Activated CD4-positive, alpha-beta memory T cell treated with anti-CD3 and anti-CD28 coated beads for 36 hours (primary cell): Measurements from ENCODE around the gene WDR31. TPM values are rescaled to one million over a fixed set of nuclear protein-coding genes. Genes with fewer than 3 reads are reported as not detected.
"Not testable (repeated sequence)": the region's sequence is repeated elsewhere in the genome, so short reads cannot be mapped to it uniquely, and the experiment has no call there.

Experiments used
- CTCF ChIA-PET: fragments of 350-600 bp; sonication (Branson Sonifier 250); formaldehyde crosslinking; loops from one replicate; lab custom pipeline; 2021; ENCODE audit warnings: antibody characterized with exemption, inconsistent platforms; lab: Charles Lee
- POLR2A ChIA-PET: fragments of 350-600 bp; sonication (Branson Sonifier 250); formaldehyde crosslinking; loops from one replicate; lab custom pipeline; 2021; ENCODE audit warnings: antibody characterized with exemption; lab: Charles Lee
- DNase-seq: peaks from one replicate; pipeline ENCODE4 v3.0.0-alpha.2; 2020
- H3K27ac Mint-ChIP-seq: one replicate; pipeline ENCODE4 v1.8.0; 2021; ENCODE audit warnings: mixed read lengths
- H3K27me3 Mint-ChIP-seq: one replicate; pipeline ENCODE4 v1.8.0; 2021; ENCODE audit warnings: mixed read lengths
- H3K36me3 Mint-ChIP-seq: one replicate; pipeline ENCODE4 v1.8.0; 2021; ENCODE audit warnings: mixed read lengths
- H3K4me1 Mint-ChIP-seq: one replicate; pipeline ENCODE4 v1.8.0; 2021; ENCODE audit warnings: low read depth, mixed read lengths
- H3K4me3 Mint-ChIP-seq: one replicate; pipeline ENCODE4 v1.8.0; 2021; ENCODE audit warnings: mild to moderate bottlenecking, mixed read lengths
- H3K9me3 Mint-ChIP-seq: one replicate; pipeline ENCODE4 v1.8.0; 2021; ENCODE audit warnings: mixed read lengths
- intact Hi-C: fragments of 100-400 bp; cut with micrococcal nuclease; formaldehyde crosslinking; loops from one replicate; pipeline ENCODE4 v1.15.1; 2023
- total RNA-seq, 2 experiments: library from RNA; stranded (reverse); gene quantifications; one replicate each; pipeline ENCODE4 v1.2.3, GENCODE V29; 2021

WDR31 gene
- total RNA-seq, 2 experiments from 2014 or later, result 1.6 to 2.4 TPM

DNA sequence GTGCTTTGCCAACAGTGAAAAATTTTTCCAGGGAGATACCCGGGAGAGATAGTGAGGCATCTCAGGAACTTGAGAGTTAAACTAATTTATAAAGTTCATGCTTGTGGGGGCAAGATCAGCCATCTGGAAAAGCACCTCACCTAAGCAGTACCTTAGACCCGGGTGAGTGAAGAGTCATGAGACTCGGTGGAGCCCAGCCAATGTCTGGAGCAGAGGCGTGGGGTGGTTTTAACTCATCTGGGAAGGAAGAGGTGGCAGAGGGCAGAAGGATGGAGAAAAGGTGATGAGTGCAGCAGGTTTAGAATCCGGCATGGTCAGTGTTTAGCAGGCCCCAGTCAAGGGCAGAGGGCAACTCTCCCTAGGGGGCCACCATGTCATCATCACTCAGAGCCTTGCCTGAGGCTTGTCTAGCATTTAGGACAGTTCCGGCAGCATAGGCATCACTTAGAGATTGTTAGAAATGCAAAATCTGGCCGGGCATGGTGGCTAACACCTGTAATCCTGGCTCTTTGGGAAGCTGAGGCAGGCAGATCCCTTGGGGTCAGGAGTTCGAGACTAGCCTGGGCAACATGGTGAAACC is 32.6 kb downstream of the WDR31 start:
- CTCF ChIA-PET, result no interaction called here
- peaks cover 3% of the 10 kb centered on the region for H3K27me3 Mint-ChIP-seq
- no peak overlapping the region for H3K27ac Mint-ChIP-seq
- no peaks in the 10 kb centered on the region for H3K36me3 Mint-ChIP-seq
- intact Hi-C loops, result loop anchor here (10.0 kb wide), 1 partner anchor 347 kb away; no protein-coding TSS in a partner anchor
- H3K9me3 Mint-ChIP-seq, result no peaks in the 10 kb centered on the region
- no peak for DNase-seq
- no peaks in the 10 kb centered on the region for H3K4me1 Mint-ChIP-seq
- POLR2A ChIA-PET, result no interaction called here
- H3K4me3 Mint-ChIP-seq, result no peak overlapping the region

DNA sequence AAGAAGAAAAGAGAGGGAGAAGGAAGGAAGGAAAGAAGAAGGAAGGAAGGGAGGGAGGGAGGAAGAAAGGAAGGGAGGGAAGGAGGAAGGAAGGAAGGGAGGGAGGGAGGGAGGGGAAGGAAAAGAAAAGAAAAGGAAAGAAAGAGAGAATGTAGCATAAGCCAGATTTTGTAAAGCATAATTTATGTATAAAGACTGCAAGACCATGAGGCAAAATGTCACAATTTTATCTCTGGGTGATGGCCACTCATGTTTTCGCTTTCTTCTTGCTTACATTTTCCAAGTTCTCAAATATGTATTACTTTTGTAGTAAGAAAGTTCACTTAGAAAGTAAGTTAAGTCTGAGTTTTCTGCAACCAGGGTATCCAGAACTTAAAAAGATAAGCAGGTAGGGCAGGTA is 33.5 kb downstream of the WDR31 start:
- ChIA-PET CTCF (no interaction called here), POLR2A (no interaction called here)
- DNase-seq, result no peak
- no peak overlapping the region for H3K27ac Mint-ChIP-seq
- peaks cover 3% of the 10 kb centered on the region for H3K27me3 Mint-ChIP-seq
- no peak overlapping the region for H3K4me3 Mint-ChIP-seq
- intact Hi-C loops, result loop anchor here (10.0 kb wide), 1 partner anchor 348 kb away; no protein-coding TSS in a partner anchor
- H3K9me3 Mint-ChIP-seq, result no peaks in the 10 kb centered on the region
- H3K36me3 Mint-ChIP-seq, result no peaks in the 10 kb centered on the region
- no peaks in the 10 kb centered on the region for H3K4me1 Mint-ChIP-seq

DNA sequence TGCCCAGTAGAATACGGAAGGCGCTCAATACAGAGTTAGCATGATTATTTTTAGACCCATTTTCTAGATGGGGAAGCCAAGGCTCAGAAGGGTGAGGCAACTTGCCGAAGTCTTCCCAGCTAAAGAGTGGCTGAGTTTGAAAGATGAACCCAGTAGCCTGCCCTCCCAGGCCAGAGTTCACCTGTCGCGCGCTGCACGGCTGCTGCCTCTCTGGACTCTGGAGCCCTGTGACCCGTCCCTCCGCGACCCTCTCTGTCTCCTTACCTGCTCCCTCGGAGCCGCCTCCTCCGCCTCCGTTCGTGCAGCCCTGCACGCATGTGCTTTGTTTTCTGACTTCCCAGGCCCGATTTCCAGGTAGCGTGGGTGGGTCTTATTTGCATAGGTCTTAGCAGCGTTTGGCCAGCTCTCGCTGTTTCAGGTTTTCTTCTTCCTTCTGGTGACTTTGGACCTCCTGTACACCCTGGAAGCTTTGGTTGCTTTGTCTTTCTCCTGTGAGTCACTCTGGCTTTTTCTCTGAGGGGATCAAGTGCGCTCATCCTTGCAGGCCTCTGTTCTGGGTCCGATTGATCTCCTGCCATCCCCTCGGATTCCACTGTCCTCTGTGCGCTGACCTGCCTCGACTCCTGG is 37.2 kb downstream of the WDR31 start, which contains the start of gene RNF183:
RNF183 (minus strand) TSS at position 585 of the 627 bp plus-strand sequence. CDS start 5,192 bp downstream, outside the sequence.
- no peak within 1 kb of the TSS for H3K4me3 Mint-ChIP-seq
- no peak for DNase-seq
- no peak within 1 kb of the TSS for H3K27ac Mint-ChIP-seq
- ChIA-PET CTCF (no interaction called here), POLR2A (no interaction called here)
- H3K27me3 Mint-ChIP-seq, result peaks cover 3% of the 10 kb centered on the region
- H3K9me3 Mint-ChIP-seq, result no peaks in the 10 kb centered on the region
- no peaks in the 10 kb centered on the region for H3K36me3 Mint-ChIP-seq
- H3K4me1 Mint-ChIP-seq, result no peaks in the 10 kb centered on the region
- intact Hi-C loops, result loop anchor here (10.0 kb wide), 1 partner anchor 352 kb away; no protein-coding TSS in a partner anchor

DNA sequence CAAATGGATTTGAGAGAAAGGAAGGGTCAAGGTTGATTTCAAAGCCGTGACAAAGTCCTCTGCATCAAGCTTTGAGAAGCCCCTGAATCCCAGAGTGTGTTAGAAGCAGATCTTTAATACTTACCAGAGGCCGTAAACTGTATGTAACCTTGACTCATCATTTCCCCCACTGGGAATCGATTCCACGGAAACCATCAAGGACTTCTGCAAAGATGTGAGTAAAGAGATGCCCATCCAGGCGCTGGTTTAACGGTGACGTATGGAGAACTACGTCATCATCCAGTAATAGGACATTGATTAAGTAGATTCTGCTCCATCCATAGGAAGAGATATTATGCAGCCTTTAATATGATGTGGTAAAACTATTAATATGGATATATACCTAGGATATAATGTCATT is 38.5 kb downstream of the WDR31 start:
- Mint-ChIP-seq H3K27ac (no peak overlapping the region), H3K4me3 (no peak overlapping the region), H3K27me3 (peaks cover 3% of the 10 kb centered on the region), H3K9me3 (no peaks in the 10 kb centered on the region), H3K4me1 (no peaks in the 10 kb centered on the region), H3K36me3 (no peaks in the 10 kb centered on the region)
- intact Hi-C loops, result loop anchor here (10.0 kb wide), 1 partner anchor 353 kb away; no protein-coding TSS in a partner anchor
- no peak for DNase-seq
- ChIA-PET POLR2A (no interaction called here), CTCF (no interaction called here)

DNA sequence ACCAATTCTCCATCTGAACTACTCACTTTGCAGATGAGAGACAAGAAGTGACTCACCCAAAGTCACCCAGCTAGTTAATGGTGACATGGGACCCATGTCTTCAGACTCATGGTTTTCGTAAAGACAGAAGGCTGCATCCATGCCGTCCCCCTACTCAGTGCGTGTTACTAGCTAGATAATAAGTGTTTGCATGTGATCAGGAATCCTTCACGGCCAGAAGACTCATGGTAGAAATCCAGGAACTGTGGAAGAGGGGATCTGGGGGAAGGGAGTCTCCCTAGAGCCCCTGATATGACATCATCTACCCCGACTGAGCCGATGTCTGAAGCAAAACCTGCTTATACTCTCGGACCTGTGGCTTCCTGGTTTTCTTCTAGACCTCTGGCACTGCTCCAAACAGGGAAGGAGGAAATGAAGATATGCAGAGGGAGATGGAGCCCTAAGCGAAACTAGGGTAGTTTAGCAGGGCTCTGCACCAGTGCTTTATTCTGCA is 40.2 kb downstream of the WDR31 start:
- CTCF ChIA-PET, result no interaction called here
- DNase-seq, result no peak
- H3K4me3 Mint-ChIP-seq, result no peak overlapping the region
- no peaks in the 10 kb centered on the region for H3K9me3 Mint-ChIP-seq
- H3K36me3 Mint-ChIP-seq, result no peaks in the 10 kb centered on the region
- intact Hi-C loops, result loop anchor here (10.0 kb wide), 1 partner anchor 355 kb away; no protein-coding TSS in a partner anchor
- H3K27ac Mint-ChIP-seq, result no peak overlapping the region
- H3K27me3 Mint-ChIP-seq, result no peaks in the 10 kb centered on the region
- H3K4me1 Mint-ChIP-seq, result no peaks in the 10 kb centered on the region
- POLR2A ChIA-PET, result no interaction called here

DNA sequence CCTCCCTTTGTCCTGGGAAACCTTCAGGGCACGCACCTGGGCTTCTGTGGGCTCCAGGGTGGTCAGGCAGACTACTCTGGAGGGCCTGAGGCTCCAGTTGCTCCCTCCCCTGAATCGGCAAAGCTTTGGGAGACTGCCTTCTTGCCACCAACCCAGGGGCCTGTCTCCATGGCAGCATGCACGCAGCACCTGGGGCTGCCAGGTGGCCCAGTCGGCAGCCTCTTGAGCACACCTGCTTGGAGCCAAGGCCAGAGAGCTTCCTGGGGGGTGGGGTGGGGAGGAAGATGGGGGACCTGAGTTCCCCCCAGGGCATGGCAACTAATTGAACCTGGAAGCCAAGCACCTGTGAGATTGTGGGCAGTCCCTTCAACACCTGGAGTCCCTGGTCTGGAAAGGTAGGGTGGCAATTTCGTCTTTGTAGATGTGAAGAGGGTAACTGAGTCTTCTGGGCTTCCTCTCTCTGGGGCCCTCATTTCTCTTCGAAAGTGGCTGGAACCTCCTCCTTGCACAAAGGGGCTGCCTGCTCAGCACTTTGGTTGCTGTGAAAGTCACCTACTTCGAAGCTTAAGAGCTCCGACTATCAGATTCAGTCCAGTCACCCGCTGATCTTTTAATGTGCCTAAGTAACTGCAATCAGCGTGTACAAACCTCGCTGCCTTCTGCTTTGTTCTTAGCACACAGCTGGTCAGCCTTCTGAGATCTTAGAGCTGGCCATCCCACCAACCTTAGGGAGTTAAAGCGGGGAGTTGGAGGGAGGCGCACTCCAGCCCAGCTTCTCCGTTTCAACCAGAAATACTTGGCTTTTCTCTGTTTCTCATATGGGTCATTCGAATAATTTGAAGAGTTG is 40.9 kb downstream of the WDR31 start:
- intact Hi-C loops, result no loop called here
- Mint-ChIP-seq H3K4me3 (no peak overlapping the region), H3K36me3 (no peaks in the 10 kb centered on the region), H3K27ac (no peak overlapping the region), H3K4me1 (no peaks in the 10 kb centered on the region), H3K27me3 (no peaks in the 10 kb centered on the region), H3K9me3 (no peaks in the 10 kb centered on the region)
- ChIA-PET CTCF (interaction anchor here (1.4 kb wide), 1 partner anchor 9 kb away, joined by 4 read pairs; no protein-coding TSS in a partner anchor), POLR2A (no interaction called here)
- no peak for DNase-seq

DNA sequence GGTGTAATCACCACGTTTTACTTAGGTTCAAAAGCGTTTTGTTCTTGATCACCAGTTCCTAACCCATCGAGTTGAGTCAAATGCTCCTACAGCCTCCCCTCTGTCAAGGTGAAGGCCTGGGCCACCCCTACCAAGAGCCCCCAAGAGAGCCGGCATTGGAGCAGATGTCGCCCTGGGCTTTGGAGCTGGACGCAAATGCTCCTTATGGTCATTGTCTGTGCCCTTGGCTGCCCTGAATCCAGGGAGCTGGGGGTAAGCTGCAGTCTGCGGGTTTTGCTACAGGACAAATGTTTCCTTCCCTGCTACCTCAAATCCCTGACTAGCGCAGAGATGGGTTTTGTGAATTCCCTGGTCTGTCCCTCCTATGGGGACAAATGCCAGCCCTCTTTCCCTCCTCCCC is 41.8 kb downstream of the WDR31 start:
- no peak overlapping the region for H3K27ac Mint-ChIP-seq
- no peaks in the 10 kb centered on the region for H3K4me1 Mint-ChIP-seq
- POLR2A ChIA-PET, result no interaction called here
- no peaks in the 10 kb centered on the region for H3K9me3 Mint-ChIP-seq
- H3K27me3 Mint-ChIP-seq, result no peaks in the 10 kb centered on the region
- H3K36me3 Mint-ChIP-seq, result peaks cover under 1% of the 10 kb centered on the region
- intact Hi-C loops, result no loop called here
- CTCF ChIA-PET, result interaction anchor here (1.4 kb wide), 1 partner anchor 10 kb away, joined by 4 read pairs; no protein-coding TSS in a partner anchor
- DNase-seq, result no peak
- H3K4me3 Mint-ChIP-seq, result no peak overlapping the region

DNA sequence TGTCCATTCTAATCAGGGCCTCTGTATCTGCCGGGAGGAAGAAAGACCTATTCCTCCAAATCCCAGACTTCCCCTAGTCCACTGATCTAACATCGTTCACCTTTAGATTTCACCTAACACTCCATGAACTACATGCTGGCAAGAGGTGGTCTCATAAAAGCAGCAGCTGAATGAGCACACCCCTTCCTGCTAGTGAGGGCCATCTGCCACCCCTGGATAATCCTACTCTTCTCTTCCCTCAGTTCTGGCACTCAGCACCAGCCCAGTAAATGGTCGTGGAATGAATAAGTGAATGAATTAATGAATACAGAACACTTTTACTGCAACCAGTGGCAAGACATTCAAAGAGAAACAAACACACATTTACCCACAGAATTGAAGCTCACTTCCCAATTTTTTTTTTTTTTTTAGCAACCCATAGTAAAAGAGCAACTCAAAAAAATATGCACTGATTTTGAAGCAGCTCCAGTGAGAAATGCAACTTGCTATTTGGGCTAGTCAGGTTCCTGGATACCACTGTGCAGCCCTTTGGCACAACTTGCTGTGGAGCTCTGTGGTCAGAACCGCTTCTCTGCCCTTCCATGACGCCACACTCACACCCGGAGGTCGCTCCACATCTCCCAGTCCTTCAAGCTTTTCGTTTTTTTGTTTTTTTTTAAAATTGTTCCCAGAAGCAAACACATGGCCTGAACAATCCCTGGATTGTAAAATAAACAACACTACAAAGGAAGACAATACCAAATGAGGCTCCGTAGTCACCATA is 43.1 kb downstream of the WDR31 start:
- no peak for DNase-seq
- intact Hi-C loops, result no loop called here
- Mint-ChIP-seq H3K4me1 (no peaks in the 10 kb centered on the region), H3K36me3 (peaks cover 9% of the 10 kb centered on the region), H3K27ac (no peak overlapping the region), H3K27me3 (no peaks in the 10 kb centered on the region), H3K9me3 (no peaks in the 10 kb centered on the region), H3K4me3 (no peak overlapping the region)
- CTCF ChIA-PET, result interaction anchor here (1.2 kb wide), 1 partner anchor 13 kb away, joined by 4 read pairs; no protein-coding TSS in a partner anchor
- POLR2A ChIA-PET, result no interaction called here

DNA sequence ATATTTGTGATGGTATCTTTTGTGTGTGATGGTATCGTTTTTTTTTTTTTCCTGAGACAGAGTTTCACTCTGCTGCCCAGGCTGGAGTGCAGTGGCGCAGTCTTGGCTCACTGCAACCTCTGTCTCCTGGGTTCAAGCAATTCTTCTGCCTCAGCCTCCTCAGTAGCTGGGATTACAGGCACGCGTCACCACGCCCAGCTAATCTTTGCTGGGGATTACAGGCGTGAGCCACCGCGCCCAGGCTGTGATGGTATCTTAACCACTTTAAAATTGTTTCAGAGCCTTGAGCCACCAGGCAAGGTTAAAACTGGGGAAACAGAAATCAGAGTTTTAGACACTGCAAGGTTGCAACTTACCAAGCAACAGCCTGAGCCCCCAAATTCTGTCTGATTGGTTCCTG is 43.8 kb downstream of the WDR31 start:
- H3K27me3 Mint-ChIP-seq, DNase-seq, H3K4me1 Mint-ChIP-seq, POLR2A ChIA-PET, H3K27ac Mint-ChIP-seq, intact Hi-C loops, H3K4me3 Mint-ChIP-seq, H3K9me3 Mint-ChIP-seq, CTCF ChIA-PET: not testable (repeated sequence)
- H3K36me3 Mint-ChIP-seq, result peaks cover 15% of the 10 kb centered on the region

DNA sequence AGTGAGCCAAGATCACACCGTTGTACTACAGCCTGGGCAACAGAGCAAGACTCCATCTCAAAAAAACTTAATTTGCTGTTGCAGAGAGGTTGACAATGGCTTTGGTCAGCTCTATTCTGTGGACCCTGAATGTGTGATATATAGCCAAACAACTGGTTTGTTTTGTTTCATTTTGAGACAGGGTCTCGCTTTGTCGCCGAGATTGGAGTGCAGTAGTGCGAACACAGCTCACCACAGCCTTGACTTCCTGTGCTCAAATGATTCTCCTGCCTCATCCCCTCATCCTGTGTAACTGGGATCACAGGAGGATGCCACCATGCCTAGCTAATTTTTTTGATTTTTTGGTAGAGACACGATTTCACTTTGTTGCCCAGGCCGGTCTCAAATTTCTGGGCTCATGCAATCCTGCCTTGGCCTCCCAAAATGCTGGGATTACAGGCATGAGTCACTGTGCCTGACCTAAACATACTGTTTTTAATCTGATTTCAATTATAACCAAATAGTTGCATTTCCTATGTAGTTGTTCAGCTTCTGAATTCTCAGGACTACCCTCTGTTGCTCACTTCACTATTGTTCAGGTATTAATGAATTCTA is 46.7 kb downstream of the WDR31 start:
- Mint-ChIP-seq H3K4me3 (no peak overlapping the region), H3K9me3 (no peaks in the 10 kb centered on the region), H3K27me3 (no peaks in the 10 kb centered on the region), H3K4me1 (no peaks in the 10 kb centered on the region), H3K36me3 (peaks cover 35% of the 10 kb centered on the region), H3K27ac (no peak overlapping the region)
- DNase-seq, result no peak
- intact Hi-C loops, result no loop called here
- POLR2A ChIA-PET, result no interaction called here
- CTCF ChIA-PET, result interaction anchor here (0.5 kb wide), 1 partner anchor 19 kb away, joined by 3 read pairs; no protein-coding TSS in a partner anchor

DNA sequence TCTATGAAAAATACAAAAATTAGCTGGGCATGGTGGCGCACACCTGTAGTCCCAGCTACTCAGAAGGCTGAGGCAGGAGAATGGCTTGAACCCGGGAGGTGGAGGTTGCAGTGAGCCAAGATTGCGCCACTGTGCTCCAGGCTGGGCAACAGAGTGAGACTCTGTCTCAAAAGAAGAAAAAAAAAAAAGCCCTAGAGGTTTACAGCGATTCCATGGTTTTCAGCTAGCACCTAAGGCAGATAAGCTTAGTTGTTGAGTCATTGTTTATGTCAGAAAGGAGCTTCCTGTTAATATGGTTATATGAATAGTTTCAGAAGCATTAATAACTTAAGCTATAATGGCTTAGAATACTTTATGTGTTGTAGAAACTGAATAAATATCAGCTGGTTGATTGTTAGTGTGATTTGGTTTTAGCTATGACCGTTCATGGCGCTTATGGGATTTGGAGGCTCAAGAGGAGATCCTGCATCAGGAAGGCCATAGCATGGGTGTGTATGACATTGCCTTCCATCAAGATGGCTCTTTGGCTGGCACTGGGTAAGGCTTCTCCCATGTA is 49.9 kb downstream of the WDR31 start:
- ChIA-PET CTCF (interaction anchor here (1.1 to 1.4 kb wide), 2 partner anchors 15 to 17 kb away, joined by 3 to 4 read pairs; partner anchors contain the start of genes CDC26 and PRPF4), POLR2A (no interaction called here)
- H3K4me1 Mint-ChIP-seq, result no peaks in the 10 kb centered on the region
- H3K4me3 Mint-ChIP-seq, result no peak overlapping the region
- H3K27me3 Mint-ChIP-seq, result no peaks in the 10 kb centered on the region
- DNase-seq, result no peak
- H3K9me3 Mint-ChIP-seq, result no peaks in the 10 kb centered on the region
- intact Hi-C loops, result no loop called here
- peak overlapping the region; percentile 4 for H3K27ac Mint-ChIP-seq
- H3K36me3 Mint-ChIP-seq, result peaks cover 53% of the 10 kb centered on the region
